GM19238 (cell line): ENCODE results near the gene SEMA4D.

Experiments
- DNase-seq: peaks from one replicate; pipeline ENCODE4 v3.0.0; 2011; ENCODE audit warnings: low spot score; ENCODE audit not compliant: insufficient read length

Gene SEMA4D

DNA sequence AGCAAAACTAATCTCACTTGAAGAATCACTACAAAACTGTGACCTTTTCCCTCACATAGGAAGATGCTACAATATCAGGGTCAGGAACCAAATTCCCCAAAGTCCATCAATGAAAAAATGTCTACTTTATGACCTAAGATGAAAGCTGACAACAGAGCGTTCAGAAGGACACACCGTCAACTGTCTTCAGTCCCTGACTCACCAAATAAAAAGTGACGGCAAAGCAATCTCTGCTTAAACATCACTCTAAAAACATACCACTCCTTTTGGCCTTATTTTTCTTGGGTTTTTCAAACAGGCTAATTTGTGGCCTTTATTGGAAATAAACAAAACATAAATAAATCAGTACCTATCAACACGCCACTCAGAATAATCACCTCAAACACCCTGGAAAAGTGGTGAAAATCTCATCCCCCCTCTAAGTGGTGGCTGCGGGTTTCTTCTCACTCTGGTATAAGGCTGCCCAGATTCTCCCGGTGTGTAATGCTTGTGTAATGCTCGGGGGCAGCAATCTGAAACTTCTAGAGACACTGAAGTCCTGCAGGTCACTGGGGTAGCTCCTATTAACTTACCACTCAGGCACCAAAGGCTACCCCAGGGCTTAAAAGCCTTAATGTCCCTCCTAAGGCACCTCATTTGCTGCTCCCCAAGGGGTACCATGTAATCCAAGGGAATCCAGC is 29.5 kb downstream of the SEMA4D start:
- DNase-seq: no peak

DNA sequence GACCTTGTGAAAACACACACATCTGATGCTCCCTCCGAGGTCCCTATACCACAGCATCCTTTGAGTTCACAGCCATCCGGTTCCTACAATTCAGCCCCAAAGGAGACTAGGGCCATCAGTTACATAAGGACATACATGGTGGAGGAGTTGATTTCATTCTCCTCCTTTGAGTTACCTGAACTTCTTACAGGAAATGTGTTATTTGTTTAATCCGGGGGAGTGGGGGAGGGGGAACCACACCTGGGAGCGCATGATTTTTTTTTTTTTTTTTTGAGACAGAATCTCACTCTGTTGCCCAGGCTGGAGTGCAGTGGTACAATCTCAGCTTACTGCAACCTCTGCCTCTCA is 30.7 kb downstream of the SEMA4D start:
- DNase-seq: no peak

DNA sequence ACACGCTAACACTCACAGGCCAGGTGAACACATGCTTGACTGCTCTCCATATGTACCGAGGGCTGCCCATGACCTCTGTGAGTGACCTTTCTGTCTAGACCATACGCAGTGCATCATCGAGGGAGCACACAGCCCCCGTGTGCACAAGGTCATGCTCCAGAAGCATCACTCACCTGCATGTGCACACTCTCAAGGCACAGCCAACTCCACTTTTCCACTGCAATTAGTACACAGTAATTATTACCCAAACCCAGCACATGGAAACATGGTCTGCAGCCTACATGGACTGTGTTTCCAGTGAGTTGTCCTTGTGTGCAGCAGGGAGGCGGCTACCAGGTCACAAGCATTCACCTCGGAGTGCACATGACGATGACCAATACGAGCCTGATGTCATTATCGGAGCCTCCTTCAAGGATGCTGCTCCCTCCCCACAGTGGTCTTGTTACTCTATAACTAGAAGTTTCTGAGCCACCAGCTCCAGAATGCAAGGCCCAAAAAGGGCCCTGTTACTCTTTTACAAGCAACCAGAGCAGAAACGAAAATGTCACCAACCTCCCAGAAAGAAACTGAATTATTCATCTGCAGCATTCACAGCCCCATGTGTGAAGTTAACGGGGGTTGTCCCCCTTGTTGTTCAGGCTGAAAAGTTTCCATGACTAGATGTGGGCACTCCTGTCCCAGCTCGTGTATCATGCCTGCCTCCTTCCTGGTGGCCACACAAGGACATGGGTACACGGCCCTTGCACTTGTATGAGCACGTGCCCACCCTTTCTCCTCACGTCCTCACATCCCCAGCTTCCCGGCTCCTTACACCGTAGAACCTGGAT is 31.2 kb downstream of the SEMA4D start:
- peak; percentile 62 for DNase-seq

DNA sequence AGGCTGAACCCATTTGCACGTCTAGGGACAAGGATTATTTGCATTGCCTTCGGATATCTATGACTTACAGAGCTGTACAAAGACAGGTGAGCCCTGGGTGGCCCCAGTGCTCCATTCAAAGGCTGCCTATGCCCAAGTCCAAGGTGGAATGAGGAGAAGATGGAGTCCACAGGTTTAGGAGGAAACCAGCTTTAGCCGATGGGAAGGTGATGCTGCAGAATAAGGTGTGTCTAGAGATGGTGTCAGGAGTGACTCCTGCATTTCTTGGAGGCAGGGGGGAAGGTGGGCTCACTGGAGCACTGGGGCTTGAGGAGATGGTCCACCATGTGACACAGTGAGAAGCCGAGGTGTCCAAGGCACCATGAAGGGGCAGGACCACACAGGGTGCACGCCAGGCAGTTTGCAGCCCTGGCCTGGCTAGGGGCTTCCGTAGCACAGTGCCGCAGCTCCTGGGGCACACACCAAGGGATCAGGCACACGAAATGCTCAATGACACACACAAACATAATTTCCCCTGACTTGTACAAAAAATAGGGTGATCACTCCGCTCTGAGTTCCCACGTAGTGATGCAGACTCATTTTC is 32.1 kb downstream of the SEMA4D start:
- DNase-seq: no peak

DNA sequence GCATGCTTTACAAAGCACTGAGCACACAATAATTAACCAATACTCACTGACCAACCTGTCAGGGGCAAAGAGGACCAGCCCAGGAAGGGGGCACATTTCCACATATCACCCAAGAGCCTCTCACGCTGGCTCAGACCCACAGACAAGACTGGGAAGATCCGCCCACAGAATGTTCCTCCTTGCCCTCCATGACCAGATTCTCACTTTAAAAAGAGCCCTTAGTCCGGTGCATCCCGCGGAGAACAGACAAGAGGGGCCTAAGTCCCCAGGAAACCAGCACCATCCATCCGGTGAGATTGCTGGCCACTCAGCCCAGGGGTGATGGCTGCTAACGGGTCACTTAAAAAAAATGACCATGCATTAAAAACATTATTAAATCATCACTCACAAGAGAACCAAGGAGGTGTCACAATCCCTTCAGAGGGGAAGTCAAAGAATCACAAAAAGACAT is 32.9 kb downstream of the SEMA4D start:
- no peak for DNase-seq

DNA sequence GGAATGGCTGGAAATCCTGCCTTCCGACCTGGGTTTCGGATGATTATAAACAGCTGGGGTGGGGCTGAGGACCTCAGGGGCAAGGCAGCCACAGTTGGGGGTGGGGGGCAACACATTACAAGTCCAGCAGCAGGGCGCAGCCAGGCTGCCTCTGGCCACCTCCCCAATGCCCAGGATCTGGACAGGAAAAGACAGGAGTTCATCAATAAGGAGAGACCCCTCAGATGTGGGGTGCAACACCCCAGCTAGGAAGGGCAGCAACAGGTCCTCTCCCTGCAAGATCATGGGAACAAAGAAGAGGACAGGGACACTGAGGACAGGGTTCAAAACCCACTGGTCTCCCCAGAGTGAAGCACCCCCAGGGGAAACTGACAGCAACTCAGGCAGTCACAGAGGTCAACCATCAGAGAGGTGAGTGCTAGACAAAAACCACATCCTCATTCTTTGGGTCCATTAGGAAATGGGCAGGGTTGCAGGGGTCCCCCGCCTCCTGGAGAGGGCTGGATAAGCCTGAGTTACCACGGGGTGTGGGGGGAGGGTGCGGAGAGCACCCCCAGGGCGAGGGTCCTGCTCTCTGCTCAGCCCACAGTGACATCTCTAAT is 33.5 kb downstream of the SEMA4D start:
- DNase-seq: no peak

DNA sequence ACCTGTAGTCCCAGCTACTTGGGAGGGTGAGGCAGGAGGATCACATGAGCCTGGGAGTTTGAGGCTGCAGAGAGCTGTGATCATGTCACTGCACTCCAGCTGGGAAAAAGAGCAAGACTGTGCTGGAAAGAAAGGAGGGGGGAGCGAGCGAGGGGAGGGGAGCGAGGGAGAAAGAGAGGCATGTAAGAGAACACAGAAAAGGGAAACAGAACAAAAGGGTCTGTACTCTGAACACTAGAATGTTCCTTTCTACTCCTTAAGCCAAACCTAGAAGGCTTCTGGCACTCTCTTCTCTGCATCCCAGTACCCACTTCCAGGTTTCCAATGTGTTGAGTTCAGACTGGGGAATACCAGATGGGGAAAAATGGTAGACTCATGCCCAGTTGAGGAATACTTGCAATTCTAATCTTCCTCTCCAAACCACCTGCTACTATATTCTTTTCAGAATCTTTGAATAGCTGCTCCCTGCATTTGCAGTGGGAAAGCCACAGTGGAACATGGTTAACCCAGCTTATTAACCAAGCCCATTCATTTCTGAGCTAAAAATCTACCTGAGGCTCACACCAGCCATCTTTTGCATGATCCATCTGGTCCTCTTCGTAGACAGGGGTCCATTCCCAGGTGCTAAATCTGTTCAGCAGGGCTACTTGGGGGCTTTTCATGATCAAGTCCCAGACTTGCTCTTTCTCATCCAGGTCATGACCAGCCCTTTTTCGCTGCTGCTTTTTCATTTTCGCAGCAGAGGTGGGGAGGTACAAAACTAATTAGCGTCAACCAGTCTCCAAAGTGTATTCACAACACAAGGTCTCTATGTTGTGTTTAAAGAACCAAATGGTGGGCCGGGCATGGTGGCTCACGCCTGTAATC is 34.9 kb downstream of the SEMA4D start:
- no peak for DNase-seq

DNA sequence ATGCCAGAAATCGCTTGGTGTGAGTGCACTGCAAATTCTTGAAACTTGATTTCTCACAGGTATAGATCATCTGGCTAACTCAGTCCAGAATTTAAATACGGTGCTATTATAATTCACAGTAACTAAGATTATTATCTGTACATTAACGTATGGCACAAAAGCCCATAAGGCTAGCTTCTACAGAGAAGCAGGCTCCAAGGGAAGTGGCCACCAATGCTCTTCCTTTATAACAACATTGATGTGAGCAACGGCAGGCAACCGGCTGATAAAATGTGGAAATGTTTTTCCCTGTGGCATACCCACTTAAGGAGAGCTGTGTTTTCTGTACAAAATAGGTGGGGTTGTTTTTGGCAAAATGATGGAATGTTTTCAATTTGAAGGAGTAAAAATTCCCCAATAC is 35.7 kb downstream of the SEMA4D start:
- DNase-seq: no peak

DNA sequence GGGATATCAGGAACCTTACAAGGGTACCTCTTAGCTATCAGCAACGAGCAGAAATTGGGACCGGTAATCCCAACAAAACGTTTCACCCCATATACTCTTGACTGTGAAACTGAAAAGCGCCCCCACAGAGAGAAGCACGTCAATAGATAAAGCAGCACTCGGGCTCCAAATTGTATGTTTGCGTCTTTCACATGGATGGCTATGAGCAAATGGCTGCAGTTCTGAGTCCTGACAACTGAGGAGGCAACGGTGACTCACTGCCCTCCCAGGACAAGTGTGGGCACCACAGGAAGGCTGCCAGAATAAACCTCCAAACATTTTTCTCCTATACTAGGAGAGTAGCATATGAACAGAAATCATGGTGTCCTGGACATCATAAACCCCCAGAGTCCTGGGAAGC is 36.6 kb downstream of the SEMA4D start:
- no peak for DNase-seq

DNA sequence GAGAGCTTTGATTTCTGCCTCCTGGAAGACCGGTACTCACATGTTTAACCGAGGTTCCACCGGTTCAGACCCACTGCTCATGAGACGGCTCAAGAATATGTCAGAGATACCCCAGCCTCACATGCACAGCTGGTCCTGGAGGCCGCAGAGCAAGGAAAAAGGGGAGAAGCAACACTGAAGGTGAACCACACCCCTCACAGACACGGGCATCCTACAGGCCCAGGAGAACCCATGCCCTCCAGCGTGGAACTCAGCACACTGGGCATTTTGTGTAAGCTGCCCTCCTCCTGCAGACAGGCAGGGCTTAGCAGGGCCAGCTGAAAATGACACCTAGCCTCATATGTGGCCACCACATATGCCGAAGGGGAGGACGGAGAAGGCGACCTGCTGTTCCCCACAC is 37.4 kb downstream of the SEMA4D start:
- DNase-seq: no peak

DNA sequence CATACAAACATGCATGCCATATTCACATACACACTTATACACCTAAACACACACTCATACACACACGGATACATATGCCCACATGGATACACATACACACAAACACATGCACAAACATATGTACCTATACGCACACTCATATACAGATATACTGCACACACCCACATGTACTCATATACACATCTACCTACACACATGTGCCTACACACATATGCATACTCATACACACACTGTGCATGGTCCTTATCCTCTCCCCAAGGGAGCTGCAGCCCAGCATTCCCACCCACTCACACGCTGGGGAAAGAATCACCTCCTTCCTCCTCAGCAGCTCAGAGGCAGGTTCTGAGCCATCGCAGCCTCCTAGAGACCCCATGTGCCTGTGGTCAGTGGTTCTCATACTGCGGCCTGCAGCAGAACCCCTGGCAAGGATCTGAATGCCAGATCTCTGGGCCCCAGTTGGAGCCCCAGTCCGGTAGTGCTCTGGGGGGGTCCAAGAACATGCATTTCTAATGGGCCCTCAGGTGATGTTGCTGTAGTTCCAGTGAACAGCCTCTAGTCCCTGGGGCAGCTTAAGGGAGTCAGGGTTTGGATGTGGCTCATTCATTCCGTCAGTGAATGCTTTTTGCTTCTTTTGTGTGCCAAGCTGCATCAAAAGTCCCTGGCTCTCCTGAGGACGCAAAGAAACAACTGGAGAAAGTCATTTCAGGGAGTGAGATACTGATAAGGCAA is 39.0 kb downstream of the SEMA4D start:
- no peak for DNase-seq

DNA sequence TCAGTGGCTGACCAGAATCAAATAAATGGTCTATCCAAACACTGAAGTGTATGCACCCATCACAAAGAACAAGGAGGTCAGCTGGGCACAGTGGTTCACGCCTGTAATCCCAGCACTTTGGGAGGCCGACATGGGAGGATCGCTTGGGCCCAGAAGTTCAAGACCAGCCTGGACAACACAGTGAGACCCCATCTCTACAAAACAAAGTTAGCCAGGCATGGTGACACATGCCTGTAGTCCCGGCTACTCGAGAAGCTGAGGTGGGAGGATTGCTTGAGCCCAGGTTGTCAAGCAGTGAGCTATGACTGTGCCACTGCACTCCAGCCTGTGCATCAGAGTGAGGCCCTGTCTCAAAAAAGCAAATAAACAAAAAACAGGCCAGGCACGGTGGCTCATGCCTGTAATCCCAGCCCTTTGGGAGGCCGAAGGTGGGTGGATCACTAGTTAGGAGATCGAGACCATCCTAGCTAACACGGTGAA is 40.5 kb downstream of the SEMA4D start:
- DNase-seq: no peak

DNA sequence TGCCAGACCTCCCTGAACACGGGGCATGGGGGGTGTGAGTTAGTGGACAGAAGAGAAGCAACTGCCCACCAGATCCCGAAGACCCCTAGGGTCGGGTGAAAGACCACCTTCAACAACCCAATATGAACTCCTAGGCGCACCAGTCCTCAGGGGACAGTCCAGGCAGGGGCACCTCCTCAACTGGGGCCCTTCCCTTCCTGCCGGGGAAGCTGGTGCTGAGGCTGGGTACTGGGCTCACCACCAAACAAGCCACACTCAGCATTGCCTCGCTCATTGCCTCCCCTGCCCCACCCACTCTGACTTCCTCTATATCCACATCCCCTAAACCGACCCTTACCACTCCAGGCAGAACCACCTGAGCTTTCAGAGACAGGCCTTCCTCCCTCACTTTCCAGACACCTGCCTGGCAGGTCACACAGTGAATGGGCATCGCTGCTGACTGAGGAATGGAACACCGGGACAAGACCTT is 42.5 kb downstream of the SEMA4D start:
- no peak for DNase-seq

DNA sequence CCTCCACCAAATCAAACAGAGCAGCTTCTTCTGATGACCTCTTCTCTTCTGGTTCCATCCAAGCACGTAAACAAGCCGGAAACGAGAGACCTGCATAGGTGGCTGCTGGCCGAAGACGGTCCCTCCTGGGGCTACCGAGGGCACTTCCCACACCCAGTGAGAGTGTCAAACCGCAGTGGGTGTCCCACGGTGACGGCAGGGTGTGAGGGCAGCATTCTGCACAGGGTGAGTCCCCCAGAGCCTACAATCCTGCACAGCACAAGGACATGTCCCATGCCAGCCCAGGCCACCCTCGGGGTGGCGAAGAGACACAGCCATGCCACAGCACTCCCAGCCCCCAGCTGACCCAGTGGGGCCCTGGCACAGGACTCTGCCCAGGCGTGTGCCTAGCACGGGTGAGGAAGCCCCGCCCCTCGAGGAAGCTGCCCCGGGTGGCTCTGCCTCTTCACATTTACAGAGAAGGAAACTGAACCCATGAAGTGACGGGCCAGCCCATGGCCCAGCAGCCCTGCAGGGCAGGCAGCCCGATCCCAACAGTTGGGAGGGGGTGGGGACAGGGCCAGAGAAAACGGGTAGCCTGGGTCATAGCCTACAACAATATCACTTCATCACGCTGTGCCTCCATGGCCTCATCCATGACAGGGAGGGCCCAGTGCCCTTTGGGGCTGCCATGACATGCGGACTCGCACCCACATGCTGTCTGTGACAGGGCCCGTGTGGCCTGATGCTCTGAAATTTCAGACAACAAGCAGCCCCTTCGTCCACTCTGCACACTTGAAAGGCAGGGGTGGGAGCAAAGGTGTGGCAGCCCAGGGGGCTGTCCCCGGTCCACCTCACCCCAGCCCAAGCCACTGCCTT is 43.2 kb downstream of the SEMA4D start:
- no peak for DNase-seq

DNA sequence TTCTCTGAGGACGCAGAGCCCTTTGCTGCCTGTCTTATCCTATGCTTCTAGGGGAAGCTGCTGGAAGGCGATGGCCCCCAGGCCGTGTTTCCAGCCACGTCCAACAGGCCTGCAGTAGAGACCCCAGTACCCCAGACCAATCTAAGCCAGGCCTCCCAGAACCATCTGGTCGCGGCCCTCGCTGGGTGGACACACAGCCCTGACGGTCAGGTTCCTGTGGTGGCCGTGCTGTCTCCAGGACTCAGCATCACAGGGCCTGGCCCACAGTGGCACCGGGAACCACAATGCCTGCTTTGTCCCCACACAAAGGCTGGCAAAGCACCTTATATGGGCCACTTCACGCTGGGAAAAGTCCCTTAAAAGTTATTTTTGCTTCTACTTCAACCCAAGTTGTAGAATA is 44.5 kb downstream of the SEMA4D start:
- no peak for DNase-seq

DNA sequence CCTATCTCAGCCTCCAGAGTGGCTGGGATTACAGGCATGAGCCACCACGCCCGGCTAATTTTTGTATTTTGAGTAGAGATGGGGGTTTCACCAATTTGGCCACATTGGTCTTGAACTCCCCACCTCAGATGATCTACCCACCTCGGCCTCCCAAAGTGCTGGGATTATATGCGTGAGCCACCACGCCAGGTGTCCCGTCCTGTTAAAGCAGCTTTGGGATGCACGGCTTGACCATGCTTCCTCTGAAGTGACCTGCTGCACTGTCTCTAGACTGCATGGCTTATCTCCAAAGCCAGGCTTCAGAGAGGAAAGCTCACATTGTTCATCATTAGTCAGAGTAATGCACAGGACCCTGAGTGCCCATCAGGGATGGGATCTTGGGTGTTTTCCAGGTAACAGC is 45.4 kb downstream of the SEMA4D start:
- DNase-seq: no peak

DNA sequence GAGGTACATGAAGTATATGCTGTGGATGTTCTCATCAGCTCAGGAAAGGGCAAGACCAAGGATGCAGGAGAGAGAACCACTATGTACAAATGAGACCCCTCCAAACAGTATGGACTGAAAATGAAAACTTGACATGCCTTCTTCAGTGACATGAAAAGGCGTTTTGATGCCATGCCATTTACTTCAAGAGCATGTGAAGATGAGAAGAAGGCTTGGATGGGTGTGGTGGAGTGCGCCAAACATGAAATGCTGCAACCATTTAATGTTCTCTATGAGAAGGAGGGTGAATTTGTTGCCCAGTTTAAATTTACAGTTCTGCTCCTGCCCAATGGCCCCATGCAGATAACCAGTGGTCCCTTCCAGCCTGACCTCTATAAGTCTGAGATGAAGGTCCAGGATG is 47.7 kb downstream of the SEMA4D start:
- no peak for DNase-seq

DNA sequence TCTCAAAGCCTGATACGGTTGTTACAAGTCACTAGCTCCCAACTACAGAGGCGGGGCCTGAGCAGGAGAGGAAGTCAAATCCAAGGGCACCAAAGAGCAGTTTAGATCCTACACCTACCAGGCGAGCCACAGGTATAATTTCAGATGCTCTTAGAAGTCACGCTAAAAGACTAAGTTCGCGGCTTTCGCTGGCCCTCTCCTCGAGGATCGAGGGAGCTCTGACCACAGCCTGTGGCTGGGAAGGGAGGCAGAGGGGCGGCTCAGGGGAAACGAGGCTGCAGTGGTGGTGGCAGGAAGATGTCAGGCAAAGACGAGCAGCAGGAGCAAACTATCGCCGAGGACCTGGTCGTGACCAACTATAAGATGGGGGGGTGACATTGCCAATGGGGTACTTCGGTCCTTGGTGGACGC is 48.6 kb downstream of the SEMA4D start:
- DNase-seq: no peak

DNA sequence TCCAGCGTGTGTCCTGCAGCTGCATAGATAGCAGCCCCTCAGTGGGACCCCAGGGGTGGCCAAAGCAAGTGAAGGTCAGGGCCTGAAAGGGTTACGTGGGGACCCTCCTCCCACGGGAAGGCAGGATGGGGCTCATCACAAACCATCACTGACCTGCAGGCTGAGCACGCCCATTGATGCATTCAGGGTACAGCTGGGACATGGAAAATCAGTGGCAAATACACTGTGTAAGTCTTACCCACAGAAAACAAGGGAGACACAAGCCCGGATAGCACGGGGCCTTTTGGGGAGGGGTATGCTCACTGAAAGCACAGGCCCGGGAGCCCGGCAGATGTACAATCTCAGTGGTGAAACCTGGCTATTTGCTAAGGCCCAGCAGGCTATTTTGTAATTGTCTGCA is 49.1 kb downstream of the SEMA4D start:
- no peak for DNase-seq
